Esophagus (tissue), 2 donors: ENCODE results near the gene IFI44. TPM values are rescaled to one million over a fixed set of nuclear protein-coding genes. Genes with fewer than 3 reads are reported as not detected.

Source experiments
- H3K27ac ChIP-seq, 2 donors: one replicate each; pipeline ENCODE4 v1.5.1; 2013; ENCODE audit warnings: low read depth in 2 of 2, mild to moderate bottlenecking in 2 of 2, inconsistent platforms in 1 of 2, low read length in 1 of 2, moderate library complexity in 1 of 2
- H3K27me3 ChIP-seq, 2 donors: one replicate each; pipeline ENCODE4 v1.6.1; 2013; ENCODE audit warnings: low read length in 2 of 2, control low read depth in 1 of 2, mild to moderate bottlenecking in 1 of 2; ENCODE audit not compliant: insufficient read depth in 2 of 2, control insufficient read depth in 1 of 2
- H3K36me3 ChIP-seq, 2 donors: one replicate each; pipeline ENCODE4 v1.6.1; 2013; ENCODE audit warnings: low read length in 1 of 2; ENCODE audit not compliant: control insufficient read depth in 2 of 2, insufficient read depth in 2 of 2
- H3K4me1 ChIP-seq, 2 donors: one replicate each; pipeline ENCODE4 v1.6.1; 2013; ENCODE audit warnings: low read length in 1 of 2; ENCODE audit not compliant: control insufficient read depth in 2 of 2, insufficient read depth in 2 of 2
- H3K4me3 ChIP-seq, 2 donors: one replicate each; pipeline ENCODE4 v1.5.1; 2013; ENCODE audit warnings: low read length in 2 of 2, mild to moderate bottlenecking in 2 of 2, low read depth in 1 of 2, moderate library complexity in 1 of 2
- H3K9me3 ChIP-seq, 2 donors: one replicate each; pipeline ENCODE4 v1.6.1; 2013; ENCODE audit warnings: mild to moderate bottlenecking in 2 of 2, low read depth in 1 of 2, low read length in 1 of 2, moderate library complexity in 1 of 2; ENCODE audit not compliant: control insufficient read depth in 2 of 2, insufficient read depth in 1 of 2
- WGBS, 2 donors: extraction: QIAGEN DNeasy Blood & Tissue Kit; methylation state at CpG; one replicate each; pipeline ENCODE4 v1.1.7; 2013; 5-methylcytosine and 5-hydroxymethylcytosine counted together
- polyA plus RNA-seq, 2 donors: library from polyadenylated mRNA; stranded (reverse); fragments of 200-250 nt; gene quantifications; one replicate each; pipeline ENCODE4 v1.2.3, GENCODE V29; 2013
- donor health status: healthy with polysubstance abuse.
- donor health status: Bipolar disorder and iron deficiency.

Gene IFI44
- polyA plus RNA-seq, 2 donors: 6.8 to 20.0 TPM

- 99 to 100% methylated on average over 1 of the region's 1 CpG for WGBS, 2 donors
- H3K36me3 ChIP-seq: no peaks in the 10 kb centered on the region
These were observed 2.4 kb upstream of the IFI44 start for GRCh38 chr1:78647238-78647637.

GRCh38 chr1:78650114-78650660 lies 556 bp downstream of the IFI44 start:
- H3K27ac ChIP-seq: no peak overlapping the region
- peak overlapping the region in 1 of 2 donors; percentile 41 for H3K4me3 ChIP-seq
- WGBS, 2 donors: 32 to 48% methylated on average over 6 of the region's 6 CpGs
- H3K27me3 ChIP-seq: no peaks in the 10 kb centered on the region
- H3K9me3 ChIP-seq: peaks cover 0 to 2% of the 10 kb centered on the region in 2 donors
- no peaks in the 10 kb centered on the region for H3K4me1 ChIP-seq
- H3K36me3 ChIP-seq: no peaks in the 10 kb centered on the region

More at GRCh38 chr1:78647238-78647637, 2.4 kb upstream of the IFI44 start:
- Histone ChIP-seq H3K27me3 (no peaks in the 10 kb centered on the region), H3K4me1 (no peaks in the 10 kb centered on the region), H3K9me3 (peaks cover 0 to 2% of the 10 kb centered on the region in 2 donors), H3K27ac (no peak overlapping the region), H3K4me3 (no peak overlapping the region)

- WGBS, 2 donors: 64 to 71% methylated on average over 12 of the region's 12 CpGs
- no peaks in the 10 kb centered on the region for H3K27me3 ChIP-seq
- no peaks in the 10 kb centered on the region for H3K36me3 ChIP-seq
- H3K9me3 ChIP-seq: peaks cover 0 to 2% of the 10 kb centered on the region in 2 donors
- H3K4me1 ChIP-seq: no peaks in the 10 kb centered on the region
- H3K27ac ChIP-seq: no peak overlapping the region
- H3K4me3 ChIP-seq: peak overlapping the region; percentile 10 to 23
These were observed 1.6 kb downstream of the IFI44 start for GRCh38 chr1:78651241-78651640.

GRCh38 chr1:78652019-78652560 lies 2.5 kb downstream of the IFI44 start:
- H3K9me3 ChIP-seq: peaks cover 0 to 2% of the 10 kb centered on the region in 2 donors
- no peaks in the 10 kb centered on the region for H3K36me3 ChIP-seq
- H3K4me1 ChIP-seq: no peaks in the 10 kb centered on the region
- WGBS, 2 donors: 89 to 90% methylated on average over 17 of the region's 17 CpGs
- H3K27me3 ChIP-seq: no peaks in the 10 kb centered on the region
- H3K4me3 ChIP-seq: no peak overlapping the region
- H3K27ac ChIP-seq: no peak overlapping the region

GRCh38 chr1:78658901-78659300 lies 9.3 kb downstream of the IFI44 start:
- no peaks in the 10 kb centered on the region for H3K27me3 ChIP-seq
- no peak overlapping the region for H3K4me3 ChIP-seq
- H3K9me3 ChIP-seq: no peaks in the 10 kb centered on the region
- 100% methylated on average over 1 of the region's 1 CpG for WGBS, 2 donors
- H3K4me1 ChIP-seq: no peaks in the 10 kb centered on the region
- H3K36me3 ChIP-seq: no peaks in the 10 kb centered on the region
- no peak overlapping the region for H3K27ac ChIP-seq

- Histone ChIP-seq H3K9me3 (no peaks in the 10 kb centered on the region), H3K27me3 (no peaks in the 10 kb centered on the region), H3K4me1 (no peaks in the 10 kb centered on the region), H3K27ac (no peak overlapping the region), H3K36me3 (no peaks in the 10 kb centered on the region), H3K4me3 (no peak overlapping the region)
- WGBS, 2 donors: 84 to 87% methylated on average over 2 of the region's 2 CpGs
These were observed 14.3 kb downstream of the IFI44 start for GRCh38 chr1:78663923-78664322.

GRCh38 chr1:78664763-78665162 lies 15.1 kb downstream of the IFI44 start:
- Histone ChIP-seq H3K27me3 (no peaks in the 10 kb centered on the region), H3K9me3 (no peaks in the 10 kb centered on the region), H3K4me1 (no peaks in the 10 kb centered on the region), H3K36me3 (no peaks in the 10 kb centered on the region), H3K4me3 (no peak overlapping the region), H3K27ac (no peak overlapping the region)
- 92 to 94% methylated on average over 1 of the region's 1 CpG for WGBS, 2 donors

GRCh38 chr1:78665809-78666208 lies 16.2 kb downstream of the IFI44 start:
- Histone ChIP-seq H3K4me3 (no peak overlapping the region), H3K36me3 (no peaks in the 10 kb centered on the region), H3K27ac (no peak overlapping the region), H3K4me1 (no peaks in the 10 kb centered on the region), H3K27me3 (no peaks in the 10 kb centered on the region), H3K9me3 (no peaks in the 10 kb centered on the region)
- 92 to 95% methylated on average over 6 of the region's 6 CpGs for WGBS, 2 donors

GRCh38 chr1:78667939-78668338 lies 18.3 kb downstream of the IFI44 start:
- Histone ChIP-seq H3K27me3 (no peaks in the 10 kb centered on the region), H3K27ac (no peak overlapping the region), H3K9me3 (no peaks in the 10 kb centered on the region), H3K4me3 (no peak overlapping the region), H3K36me3 (no peaks in the 10 kb centered on the region), H3K4me1 (peaks cover 0 to 2% of the 10 kb centered on the region in 2 donors)
- WGBS, 2 donors: 91 to 93% methylated on average over 1 of the region's 1 CpG

GRCh38 chr1:78668427-78668826 lies 18.8 kb downstream of the IFI44 start:
- no peaks in the 10 kb centered on the region for H3K36me3 ChIP-seq
- peaks cover 0 to 2% of the 10 kb centered on the region in 2 donors for H3K4me1 ChIP-seq
- no peaks in the 10 kb centered on the region for H3K27me3 ChIP-seq
- no peak overlapping the region for H3K4me3 ChIP-seq
- H3K27ac ChIP-seq: no peak overlapping the region
- no peaks in the 10 kb centered on the region for H3K9me3 ChIP-seq
